Measurements from ENCODE around the gene TBC1D21.

DNA sequence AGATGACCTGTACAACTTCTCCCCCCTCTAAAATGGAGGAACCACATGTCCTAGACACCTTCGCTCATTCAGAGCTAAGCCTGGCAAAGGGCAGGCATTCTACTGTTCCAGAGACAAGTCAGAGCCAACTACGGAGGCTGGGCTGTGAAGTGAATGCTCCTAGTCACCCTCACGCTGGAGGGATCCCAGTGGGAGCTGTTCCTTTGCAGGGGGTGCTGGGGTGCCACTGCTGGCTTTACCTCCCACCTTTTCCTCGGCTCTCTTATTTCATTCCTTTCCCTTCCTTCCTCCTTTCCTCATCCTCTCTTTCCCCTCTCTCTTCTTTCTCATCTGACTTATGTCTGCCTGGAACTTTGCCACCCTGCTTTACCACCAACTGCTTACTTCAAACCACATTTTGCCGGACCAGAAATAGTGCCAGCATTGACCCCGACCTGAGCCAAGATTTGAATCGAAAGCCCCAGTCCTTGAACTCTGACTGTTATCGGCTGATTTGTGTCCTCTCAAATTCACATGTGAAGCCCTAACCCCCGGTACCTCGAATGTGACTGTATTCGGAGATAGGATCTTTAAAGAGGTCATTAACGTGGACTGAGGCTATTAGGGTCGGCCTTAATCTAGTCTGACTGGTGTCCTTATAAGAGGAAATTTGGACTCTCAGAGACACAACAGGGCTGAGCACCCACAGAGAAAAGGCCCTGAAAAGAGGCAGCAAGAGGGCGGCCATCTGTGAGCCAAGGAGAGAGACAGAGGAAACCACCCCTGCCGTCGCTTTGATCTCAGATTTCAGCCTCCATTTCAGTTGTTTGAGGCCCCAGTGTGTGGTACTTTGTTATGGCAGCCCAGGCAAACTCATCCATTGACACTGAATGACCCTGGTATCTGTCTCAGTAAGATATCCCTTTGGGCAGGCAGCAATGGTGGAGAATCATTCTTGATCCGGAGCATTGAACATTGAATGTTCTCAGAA is 31.3 kb upstream of the TBC1D21 start:
- TF ChIP-seq, protein P1, sequence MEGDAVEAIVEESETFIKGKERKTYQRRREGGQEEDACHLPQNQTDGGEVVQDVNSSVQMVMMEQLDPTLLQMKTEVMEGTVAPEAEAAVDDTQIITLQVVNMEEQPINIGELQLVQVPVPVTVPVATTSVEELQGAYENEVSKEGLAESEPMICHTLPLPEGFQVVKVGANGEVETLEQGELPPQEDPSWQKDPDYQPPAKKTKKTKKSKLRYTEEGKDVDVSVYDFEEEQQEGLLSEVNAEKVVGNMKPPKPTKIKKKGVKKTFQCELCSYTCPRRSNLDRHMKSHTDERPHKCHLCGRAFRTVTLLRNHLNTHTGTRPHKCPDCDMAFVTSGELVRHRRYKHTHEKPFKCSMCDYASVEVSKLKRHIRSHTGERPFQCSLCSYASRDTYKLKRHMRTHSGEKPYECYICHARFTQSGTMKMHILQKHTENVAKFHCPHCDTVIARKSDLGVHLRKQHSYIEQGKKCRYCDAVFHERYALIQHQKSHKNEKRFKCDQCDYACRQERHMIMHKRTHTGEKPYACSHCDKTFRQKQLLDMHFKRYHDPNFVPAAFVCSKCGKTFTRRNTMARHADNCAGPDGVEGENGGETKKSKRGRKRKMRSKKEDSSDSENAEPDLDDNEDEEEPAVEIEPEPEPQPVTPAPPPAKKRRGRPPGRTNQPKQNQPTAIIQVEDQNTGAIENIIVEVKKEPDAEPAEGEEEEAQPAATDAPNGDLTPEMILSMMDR (IDR thresholded peaks at IDR 0.05) = no peak
- TF ChIP-seq POLR2A (IDR thresholded peaks at IDR 0.05) = no peak
- no peak for TF ChIP-seq EP300 (IDR thresholded peaks at IDR 0.05)

Measured in ovary (tissue), 3 donors.